Lower leg skin (tissue), 3 donors: ENCODE data around the gene SPATA45.

Experiments
- CTCF ChIP-seq, 3 donors: fragments of 450-650 bp; IDR thresholded peaks; one replicate each; pipeline ENCODE4 v1.5.1; 2016; ENCODE audit warnings: antibody characterized with exemption in 3 of 3, mild to moderate bottlenecking in 3 of 3, moderate library complexity in 2 of 3
- POLR2A ChIP-seq, 2 donors: fragments of 450-650 bp; IDR thresholded peaks; one replicate each; pipeline ENCODE4 v1.6.1; 2016 to 2017; ENCODE audit warnings: antibody characterized with exemption in 2 of 2, mild to moderate bottlenecking in 1 of 2, moderate library complexity in 1 of 2

DNA sequence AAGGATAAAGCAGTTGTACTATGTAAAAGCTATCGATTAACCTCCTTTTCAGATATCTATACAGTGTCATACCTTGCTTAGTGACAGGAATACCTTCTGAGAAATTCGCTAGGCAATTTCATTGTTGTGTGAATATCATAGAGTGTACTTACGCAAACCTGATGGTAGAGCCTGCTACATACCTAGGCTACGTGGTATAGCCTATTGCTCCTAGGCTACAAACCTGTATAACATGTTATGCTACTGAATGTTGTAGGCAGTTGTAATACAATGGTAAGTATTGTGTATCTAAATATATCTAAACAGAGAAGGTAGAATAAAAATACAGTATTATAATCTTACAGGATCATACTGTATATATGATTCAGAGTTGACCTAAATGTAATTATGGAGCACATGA is 37.1 kb upstream of the SPATA45 start:
- TF ChIP-seq POLR2A (IDR thresholded peaks at IDR 0.05), result no peak
- no peak for TF ChIP-seq CTCF (IDR thresholded peaks at IDR 0.05)
